Activated CD4-positive, alpha-beta T cell treated with anti-CD3 and anti-CD28 coated beads, Interleukin-2, amount 50 U/mL, for 24 hours (primary cell): Measurements from ENCODE around the gene MRPS5.
"Not testable (repeated sequence)": the region's sequence is repeated elsewhere in the genome, so short reads cannot be mapped to it uniquely, and the experiment has no call there.

Experiments used
- DNase-seq, 2 donors: peaks; one replicate each; pipeline ENCODE4 v3.0.0-alpha.2; 2020; ENCODE audit warnings: low read depth in 1 of 2, low spot score in 1 of 2

MRPS5 gene

GRCh38 chr2:95121407-95122196 is at the start of gene MRPS5:
Gene MRPS5, minus strand, starts transcription at chr2:95121808. Its CDS starts 17 bp downstream, at chr2:95121791.
- DNase-seq, result peak; percentile 80 to 84

GRCh38 chr2:95166065-95166763 is 44.6 kb upstream of the MRPS5 start:
- no peak for DNase-seq

GRCh38 chr2:95165371-95166064 is 43.9 kb upstream of the MRPS5 start, which contains the start of gene ZNF2:
Gene ZNF2, plus strand, starts transcription at chr2:95165809. Its CDS starts 10,418 bp downstream, at chr2:95176227.
- peak; percentile 87 to 98 for DNase-seq

GRCh38 chr2:95165030-95165370 is 43.4 kb upstream of the MRPS5 start:
- no peak for DNase-seq

- DNase-seq, result peak; percentile 43 to 60
Observed at GRCh38 chr2:95159690-95160449, 38.3 kb upstream of the MRPS5 start, which contains the start of gene ZNF514. Gene ZNF514, minus strand, starts transcription at chr2:95159848. Its CDS starts 6,595 bp downstream, at chr2:95153253.

GRCh38 chr2:95158891-95159619 is 37.4 kb upstream of the MRPS5 start:
- DNase-seq, result peak; percentile 8 to 22

- DNase-seq, result no peak
Observed at GRCh38 chr2:95158441-95158840, 36.8 kb upstream of the MRPS5 start.

- DNase-seq, result no peak
Observed at GRCh38 chr2:95149397-95149984, 27.9 kb upstream of the MRPS5 start.

- no peak for DNase-seq
Observed at GRCh38 chr2:95143838-95144237, 22.2 kb upstream of the MRPS5 start.

- DNase-seq, result no peak
Observed at GRCh38 chr2:95138702-95139101, 17.1 kb upstream of the MRPS5 start.

- DNase-seq, result no peak
Observed at GRCh38 chr2:95122197-95122551, 566 bp upstream of the MRPS5 start.

- DNase-seq, result no peak
Observed at GRCh38 chr2:95121093-95121406, 558 bp downstream of the MRPS5 start.

GRCh38 chr2:95115418-95115817 is 6.2 kb downstream of the MRPS5 start:
- DNase-seq, result peak; percentile 32 to 63

GRCh38 chr2:95113464-95113863 is 8.1 kb downstream of the MRPS5 start:
- DNase-seq, result no peak

- DNase-seq, result no peak
Observed at GRCh38 chr2:95110395-95110794, 11.2 kb downstream of the MRPS5 start.

GRCh38 chr2:95109260-95109659 is 12.3 kb downstream of the MRPS5 start:
- no peak for DNase-seq

GRCh38 chr2:95106081-95106480 is 15.5 kb downstream of the MRPS5 start:
- DNase-seq, result no peak

GRCh38 chr2:95104606-95105005 is 17.0 kb downstream of the MRPS5 start:
- no peak for DNase-seq

GRCh38 chr2:95099910-95100309 is 21.7 kb downstream of the MRPS5 start:
- no peak for DNase-seq

GRCh38 chr2:95098273-95098672 is 23.3 kb downstream of the MRPS5 start:
- DNase-seq, result not testable (repeated sequence)
